NT2/D1 (cell line): ENCODE results near the gene ACOT2.

Experiments
- SUZ12 ChIP-seq: IDR thresholded peaks from 2 replicates; pipeline ENCODE4 v1.6.1; 2011; ENCODE audit not compliant: insufficient read length, insufficient read depth; ENCODE audit errors: extremely low read depth
- YY1 ChIP-seq: IDR thresholded peaks from 2 replicates; pipeline ENCODE4 v1.6.1; 2011; ENCODE audit not compliant: insufficient read length, insufficient read depth
- ZNF274 ChIP-seq: IDR thresholded peaks from 2 replicates; pipeline ENCODE4 v1.6.1; 2011; ENCODE audit warnings: mild to moderate bottlenecking, low read depth, low read length

DNA sequence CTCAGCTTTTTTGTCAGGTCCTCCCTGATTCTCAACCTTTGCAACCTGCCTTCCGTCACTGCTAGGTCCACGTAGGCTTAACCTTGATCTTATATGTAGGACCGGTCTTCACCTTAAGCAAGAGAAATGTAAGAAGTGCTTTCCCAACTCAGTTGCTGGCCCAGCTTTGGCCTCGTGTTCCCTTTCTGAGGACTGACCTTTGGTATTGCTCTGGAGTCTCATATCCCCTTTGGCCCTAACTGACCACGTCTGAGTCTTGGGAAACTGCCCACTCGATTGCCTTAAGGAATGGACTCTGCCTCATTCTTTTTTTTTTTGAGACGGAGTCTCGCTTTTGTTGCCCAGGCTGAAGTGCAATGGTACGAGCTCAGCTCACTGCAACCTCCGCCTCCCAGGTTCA, 51.3 kb downstream of the ACOT2 start:
- TF ChIP-seq YY1 (no peak), SUZ12 (no peak), ZNF274 (no peak)
